ENCODE measurements around the gene ARID5B.

GRCh38 chr10:62072901-62073300 lies 171.4 kb downstream of the ARID5B start:
- TF ChIP-seq TAF1 (IDR thresholded peaks at IDR 0.05; ENCODE audit: borderline replicate concordance, insufficient read depth, low read length) = no peak
- TF ChIP-seq POLR2AphosphoS5 (IDR thresholded peaks at IDR 0.05; ENCODE audit: low read depth, low read length) = no peak
- no peak for TF ChIP-seq FOXP2 (optimal IDR thresholded peaks at IDR 0.05; ENCODE audit: borderline replicate concordance, extremely low read depth, extremely low read length, insufficient read depth)
- no peak for TF ChIP-seq REST (IDR thresholded peaks at IDR 0.05; ENCODE audit: insufficient read depth in 1 of 2, low read depth in 2 of 2, low read length in 2 of 2)
- no peak for TF ChIP-seq SIN3A (IDR thresholded peaks at IDR 0.05; ENCODE audit: borderline replicate concordance, insufficient read depth, low read length)

Measured in PFSK-1 (cell line).